Hepatocyte (in vitro differentiated cells): ENCODE data around the gene ADAMTS7. TPM values are rescaled to one million over a fixed set of nuclear protein-coding genes. Genes with fewer than 3 reads are reported as not detected.
"Not testable (repeated sequence)": the region's sequence is repeated elsewhere in the genome, so short reads cannot be mapped to it uniquely, and the experiment has no call there.

Experiments
- DNase-seq: peaks from one replicate; pipeline ENCODE4 v3.0.0-alpha.2; 2016; ENCODE audit warnings: low spot score
- H2AFZ ChIP-seq: fragments of 200-600 bp; sonication (generic); 2 replicates; pipeline ENCODE4 v1.6.0; 2016; ENCODE audit warnings: antibody characterized with exemption, mild to moderate bottlenecking
- H3K27ac ChIP-seq: fragments of 200-600 bp; sonication (generic); 2 replicates; pipeline ENCODE4 v1.5.1; 2016; ENCODE audit warnings: mild to moderate bottlenecking
- H3K27me3 ChIP-seq: fragments of 200-600 bp; sonication (generic); 2 replicates; pipeline ENCODE4 v1.6.1; 2016
- H3K36me3 ChIP-seq: fragments of 200-600 bp; sonication (generic); replicated peaks from 2 replicates; pipeline ENCODE4 v1.5.1; 2016; ENCODE audit warnings: low read depth; ENCODE audit not compliant: insufficient read depth
- H3K4me1 ChIP-seq: fragments of 200-600 bp; sonication (generic); 2 replicates; pipeline ENCODE4 v1.5.1; 2016; ENCODE audit warnings: mild to moderate bottlenecking, moderate library complexity; ENCODE audit not compliant: insufficient read depth
- H3K4me2 ChIP-seq: fragments of 200-600 bp; sonication (generic); 2 replicates; pipeline ENCODE4 v1.6.0; 2016
- H3K4me3 ChIP-seq: fragments of 200-600 bp; sonication (generic); 2 replicates; pipeline ENCODE4 v1.5.1; 2016; ENCODE audit warnings: mild to moderate bottlenecking
- H3K79me2 ChIP-seq: fragments of 200-600 bp; sonication (generic); 2 replicates; pipeline ENCODE4 v1.6.0; 2017; ENCODE audit warnings: mild to moderate bottlenecking
- H3K9me2 ChIP-seq: fragments of 200-600 bp; sonication (generic); replicated peaks from 2 replicates; pipeline ENCODE4 v1.6.0; 2017; ENCODE audit warnings: mild to moderate bottlenecking; ENCODE audit not compliant: insufficient read depth
- H3K9me3 ChIP-seq: fragments of 200-600 bp; sonication (generic); 2 replicates; pipeline ENCODE4 v1.5.1; 2016; ENCODE audit warnings: low read depth, mild to moderate bottlenecking
- H4K20me1 ChIP-seq: fragments of 200-600 bp; sonication (generic); 2 replicates; pipeline ENCODE4 v1.6.0; 2016; ENCODE audit warnings: mild to moderate bottlenecking; ENCODE audit not compliant: insufficient read depth, poor library complexity, severe bottlenecking
- CTCF ChIP-seq: fragments of 200-600 bp; sonication (generic); IDR thresholded peaks from 2 replicates; pipeline ENCODE4 v1.5.1; 2016; ENCODE audit warnings: antibody characterized with exemption, mild to moderate bottlenecking; ENCODE audit not compliant: poor library complexity
- EZH2 ChIP-seq: fragments of 200-600 bp; sonication (generic); IDR thresholded peaks from 2 replicates; pipeline ENCODE4 v1.6.1; 2016; ENCODE audit warnings: antibody characterized with exemption, mild to moderate bottlenecking, borderline replicate concordance
- EZH2phosphoT487 ChIP-seq: fragments of 200-600 bp; sonication (generic); IDR thresholded peaks from one replicate; pipeline ENCODE4 v1.6.1; 2018; ENCODE audit warnings: antibody characterized with exemption, mild to moderate bottlenecking, low read depth, moderate library complexity; ENCODE audit not compliant: unreplicated experiment, severe bottlenecking
- WGBS: methylation state at CpG from one replicate; pipeline ENCODE4 v1.1.6; 2016; ENCODE audit warnings: low lambda C conversion rate; ENCODE audit errors: missing lambda C conversion rate; 5-methylcytosine and 5-hydroxymethylcytosine counted together
- polyA plus RNA-seq: library from polyadenylated mRNA; unstranded; fragments of >200 nt; fragmentation: Nextera tagmentation; extraction: Ambion mirVana; gene quantifications from 2 replicates; pipeline ENCODE4 v1.2.1, GENCODE V29; 2016
- total RNA-seq: library from RNA; depleted of rRNA; stranded (reverse); fragments of >200 nt; gene quantifications from 2 replicates; pipeline ENCODE4 v1.2.3, GENCODE V29; 2014

ADAMTS7 gene
- total and polyA plus RNA-seq, 2 experiments from 2014 or later: 12.1 to 14.7 TPM

GRCh38 chr15:78789615-78790014 lies 21.6 kb downstream of the ADAMTS7 start:
- Histone ChIP-seq H4K20me1 (no peaks in the 10 kb centered on the region), H3K4me2 (no peak overlapping the region), H3K36me3 (no peaks in the 10 kb centered on the region), H3K9me2 (no peaks in the 10 kb centered on the region), H3K27me3 (no peaks in the 10 kb centered on the region), H3K79me2 (no peaks in the 10 kb centered on the region), H3K27ac (no peak overlapping the region), H2AFZ (no peak overlapping the region), H3K4me3 (no peak overlapping the region), H3K4me1 (no peaks in the 10 kb centered on the region), H3K9me3 (no peaks in the 10 kb centered on the region)
- WGBS: 96% methylated on average over 17 of the region's 17 CpGs
- TF ChIP-seq EZH2: no peak
- DNase-seq: no peak

DNA sequence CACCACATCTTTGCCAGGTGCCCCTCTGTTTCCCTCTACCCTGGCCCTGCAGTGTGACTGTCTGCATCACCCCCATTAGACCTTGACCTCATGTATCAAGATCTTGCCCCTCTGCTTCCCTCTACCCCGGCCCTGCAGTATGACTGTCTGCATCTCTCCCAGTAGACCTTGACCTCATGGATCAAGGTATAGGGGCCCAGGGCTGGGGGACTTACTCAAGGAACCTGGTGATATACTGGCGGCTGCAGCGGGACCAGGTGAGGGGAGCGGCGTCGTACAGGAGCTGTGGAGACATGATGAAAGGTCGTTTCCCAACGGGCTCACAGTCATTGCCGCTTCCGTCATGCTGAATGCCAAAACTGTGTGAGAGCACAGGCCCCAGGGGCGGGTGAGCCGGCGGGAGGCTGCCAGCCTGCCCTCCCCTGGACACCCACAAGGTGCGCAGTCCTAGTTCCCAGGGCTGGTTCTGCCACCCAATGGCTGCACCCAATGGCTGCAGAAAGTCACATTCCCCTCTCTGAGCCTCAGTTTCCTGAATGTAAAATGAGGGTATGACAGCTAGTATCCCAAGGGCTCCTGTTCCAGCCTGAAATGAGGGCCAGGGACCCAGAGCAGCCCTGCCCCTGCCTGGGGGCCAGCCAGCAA lies 23.1 kb downstream of the ADAMTS7 start:
- Histone ChIP-seq H3K36me3 (no peaks in the 10 kb centered on the region), H3K79me2 (no peaks in the 10 kb centered on the region)
- no peak for TF ChIP-seq CTCF
- no peak for TF ChIP-seq EZH2phosphoT487
- no peak for TF ChIP-seq EZH2

GRCh38 chr15:78782402-78782801 lies 28.9 kb downstream of the ADAMTS7 start:
- not testable (repeated sequence) for H3K4me1 ChIP-seq, H3K79me2 ChIP-seq, H3K27ac ChIP-seq, H3K4me2 ChIP-seq, H3K9me3 ChIP-seq, H3K4me3 ChIP-seq, H3K27me3 ChIP-seq, H3K9me2 ChIP-seq, DNase-seq, H4K20me1 ChIP-seq, H2AFZ ChIP-seq, H3K36me3 ChIP-seq
- WGBS: 80% methylated on average over 2 of the region's 2 CpGs

More for the DNA sequence above, 23.1 kb downstream of the ADAMTS7 start:
- Histone ChIP-seq H3K4me1 (no peaks in the 10 kb centered on the region), H3K4me2 (no peak overlapping the region), H3K4me3 (no peak overlapping the region), H2AFZ (no peak overlapping the region), H3K9me2 (no peaks in the 10 kb centered on the region), H4K20me1 (no peaks in the 10 kb centered on the region), H3K9me3 (no peaks in the 10 kb centered on the region), H3K27ac (no peak overlapping the region), H3K27me3 (no peaks in the 10 kb centered on the region)
- DNase-seq: no peak
- WGBS: 92% methylated on average over 14 of the region's 14 CpGs

DNA sequence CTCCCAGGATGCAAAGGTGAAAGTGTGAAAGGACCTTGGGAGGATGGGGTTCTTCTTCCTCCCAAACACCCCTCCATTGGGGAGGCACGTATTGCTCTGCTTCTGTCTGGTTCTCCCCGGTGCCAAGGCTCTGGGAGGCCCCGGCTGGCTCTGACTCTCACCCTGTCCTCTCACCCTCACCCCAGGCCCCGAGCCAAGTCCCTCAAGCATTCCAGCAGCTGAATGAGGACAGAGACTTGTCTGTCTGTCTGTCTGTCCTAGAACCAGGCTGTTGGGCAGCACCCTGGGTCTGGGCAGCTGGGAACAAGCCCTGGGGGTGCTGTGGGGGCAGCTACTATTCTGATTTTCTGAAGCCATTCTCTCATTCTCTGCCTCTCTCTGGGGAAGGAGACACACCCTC lies 29.9 kb downstream of the ADAMTS7 start:
- not testable (repeated sequence) for H3K4me1 ChIP-seq, H3K27me3 ChIP-seq, H3K9me3 ChIP-seq, H3K4me2 ChIP-seq, H2AFZ ChIP-seq, H3K9me2 ChIP-seq, H4K20me1 ChIP-seq, H3K4me3 ChIP-seq, DNase-seq, H3K36me3 ChIP-seq, H3K79me2 ChIP-seq, H3K27ac ChIP-seq
- 95% methylated on average over 4 of the region's 4 CpGs for WGBS

- WGBS: 62% methylated on average over 3 of the region's 9 CpGs
- not testable (repeated sequence) for H2AFZ ChIP-seq, H3K4me1 ChIP-seq, H4K20me1 ChIP-seq, DNase-seq, H3K9me2 ChIP-seq, H3K9me3 ChIP-seq, H3K4me3 ChIP-seq, H3K27ac ChIP-seq, H3K27me3 ChIP-seq, H3K4me2 ChIP-seq, H3K79me2 ChIP-seq, H3K36me3 ChIP-seq
These were observed 31.3 kb downstream of the ADAMTS7 start for GRCh38 chr15:78779975-78780374.

GRCh38 chr15:78779176-78779785 lies 32.0 kb downstream of the ADAMTS7 start:
- 94% methylated on average over 11 of the region's 11 CpGs for WGBS
- not testable (repeated sequence) for H3K9me3 ChIP-seq, H3K4me1 ChIP-seq, H2AFZ ChIP-seq, H3K4me3 ChIP-seq, H3K4me2 ChIP-seq, H3K27ac ChIP-seq, H4K20me1 ChIP-seq, H3K79me2 ChIP-seq, H3K27me3 ChIP-seq, H3K36me3 ChIP-seq, H3K9me2 ChIP-seq, DNase-seq
